Measurements from ENCODE around the gene N4BP3. TPM values are rescaled to one million over a fixed set of nuclear protein-coding genes. Genes with fewer than 3 reads are reported as not detected.

N4BP3 gene
- total RNA-seq, 8 experiments from 2014 or later, result 0.41 to 11.4 (median 7.8) TPM

GRCh38 chr5:178106556-178107239 lies 6.6 kb upstream of the N4BP3 start:
- Histone ChIP-seq H3K4me1 (replicated peaks in 1 of 2) (peaks cover 6 to 10% of the 10 kb centered on the region in 2 donors), H3K27ac (no peak overlapping the region), H3K4me3 (no peak overlapping the region)
- 40 to 100% (median 77%) methylated on average over 1 to 6 of the region's 13 CpGs; no CpG with 5 or more reads in 2 of the 10 experiments for WGBS, 10 experiments
- no peak for ATAC-seq (replicated peaks in 6 of 8)
- in situ Hi-C loops (cut with MboI; ENCODE audit: low pct_unique_long_range_greater_than_20kb in 2 of 9, low sequenced_read_pairs in 9 of 9, unreplicated experiment in 9 of 9), result no loop called here

DNA sequence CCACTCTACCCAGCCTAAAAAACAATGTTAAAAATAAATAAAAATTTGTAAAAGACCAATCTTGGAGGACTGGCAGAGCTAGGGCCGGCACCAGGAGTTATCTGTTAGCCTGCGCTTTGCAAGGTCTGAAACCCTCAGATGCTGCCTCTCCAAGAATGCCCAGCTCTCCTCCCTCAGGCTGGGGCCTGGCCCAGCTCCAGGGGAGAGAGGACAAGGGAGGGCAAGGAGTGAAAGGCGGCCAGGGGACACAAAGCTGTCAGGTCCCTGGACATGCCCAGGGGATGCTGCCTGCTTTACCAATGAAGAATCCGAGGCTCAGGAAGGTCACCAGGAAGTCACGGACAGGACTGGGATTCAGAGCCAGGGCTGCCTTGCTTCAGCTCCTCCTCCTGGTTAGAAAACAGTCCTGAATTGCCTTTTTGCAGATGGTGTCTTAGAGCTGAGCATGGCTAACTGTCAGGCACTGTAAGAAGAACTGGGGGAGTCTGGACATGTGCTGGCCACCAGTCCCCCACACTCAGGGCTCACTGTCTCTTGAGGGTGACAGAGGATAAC lies 5.5 kb upstream of the N4BP3 start:
- WGBS, 10 experiments, result 20 to 100% (median 50%) methylated on average over 1 to 4 of the region's 5 CpGs; no CpG with 5 or more reads in 3 of the 10 experiments
- H3K27ac ChIP-seq, result peak overlapping the region in 1 of 2 donors; percentile 4
- peak; percentile 18 to 71 (median 63) for ATAC-seq (replicated peaks in 6 of 8)
- peaks cover 6 to 10% of the 10 kb centered on the region in 2 donors for H3K4me1 ChIP-seq (replicated peaks in 1 of 2)
- in situ Hi-C loops (cut with MboI; ENCODE audit: low pct_unique_long_range_greater_than_20kb in 2 of 9, low sequenced_read_pairs in 9 of 9, unreplicated experiment in 9 of 9), result no loop called here
- H3K4me3 ChIP-seq, result no peak overlapping the region

GRCh38 chr5:178108446-178108845 lies 4.9 kb upstream of the N4BP3 start:
- ATAC-seq (replicated peaks in 6 of 8), result no peak
- H3K4me1 ChIP-seq (replicated peaks in 1 of 2), result peaks cover 6 to 10% of the 10 kb centered on the region in 2 donors
- 0 to 84% (median 80%) methylated on average over 1 to 3 of the region's 7 CpGs; no CpG with 5 or more reads in 5 of the 10 experiments for WGBS, 10 experiments
- no peak overlapping the region for H3K4me3 ChIP-seq
- in situ Hi-C loops (cut with MboI; ENCODE audit: low pct_unique_long_range_greater_than_20kb in 2 of 9, low sequenced_read_pairs in 9 of 9, unreplicated experiment in 9 of 9), result no loop called here
- H3K27ac ChIP-seq, result no peak overlapping the region

- Histone ChIP-seq H3K4me3 (no peak overlapping the region), H3K4me1 (replicated peaks in 1 of 2) (peaks cover 6 to 10% of the 10 kb centered on the region in 2 donors), H3K27ac (no peak overlapping the region)
- in situ Hi-C loops (cut with MboI; ENCODE audit: low pct_unique_long_range_greater_than_20kb in 2 of 9, low sequenced_read_pairs in 9 of 9, unreplicated experiment in 9 of 9), result no loop called here
- peak in 1 of 8 experiments; percentile 15 for ATAC-seq (replicated peaks in 6 of 8)
These were observed 4.4 kb upstream of the N4BP3 start for GRCh38 chr5:178108966-178109365.

DNA sequence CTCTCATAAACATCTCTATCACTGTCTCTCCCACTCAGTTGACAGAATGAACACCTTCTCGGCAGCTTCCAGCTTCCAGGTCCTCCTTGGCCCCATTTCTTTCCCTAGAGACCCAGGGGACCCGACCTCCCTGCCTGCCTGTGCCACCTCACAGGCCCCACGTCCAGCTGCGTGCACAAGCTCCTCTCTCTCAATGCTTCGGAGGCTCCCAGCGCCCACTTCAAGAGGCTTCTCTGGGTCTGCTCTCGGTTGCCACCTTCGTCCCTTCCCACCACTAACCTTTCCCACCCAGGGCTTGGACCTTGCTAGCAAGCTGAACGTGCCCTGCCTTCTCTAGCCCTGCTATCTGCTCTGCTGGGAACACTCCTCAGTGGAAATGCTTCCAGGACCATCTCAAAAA lies 2.8 kb upstream of the N4BP3 start:
- WGBS, 10 experiments, result 58 to 88% (median 77%) methylated on average over 1 to 6 of the region's 9 CpGs; no CpG with 5 or more reads in 2 of the 10 experiments
- in situ Hi-C loops (cut with MboI; ENCODE audit: low pct_unique_long_range_greater_than_20kb in 2 of 9, low sequenced_read_pairs in 9 of 9, unreplicated experiment in 9 of 9), result no loop called here

DNA sequence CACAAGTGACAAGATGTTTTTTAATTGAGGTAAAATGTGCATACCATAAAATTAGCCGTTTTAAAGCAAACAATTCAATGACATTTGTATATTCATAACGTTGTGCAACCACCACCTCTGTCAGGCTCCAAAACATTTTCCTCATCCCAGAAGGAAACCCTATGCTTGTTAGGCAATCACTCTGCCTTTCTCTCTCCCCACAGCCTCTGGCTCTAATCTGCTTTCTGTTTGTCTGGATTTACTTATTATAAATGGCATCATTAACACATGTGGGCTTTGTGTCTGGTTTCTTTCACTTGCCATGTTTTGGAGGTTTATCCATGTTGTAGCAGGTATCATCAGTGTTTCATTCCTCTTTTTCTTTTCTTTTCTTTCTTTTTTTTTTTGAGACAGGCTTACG lies 1.4 kb upstream of the N4BP3 start:
- in situ Hi-C loops (cut with MboI; ENCODE audit: low pct_unique_long_range_greater_than_20kb in 2 of 9, low sequenced_read_pairs in 9 of 9, unreplicated experiment in 9 of 9), result no loop called here
- Histone ChIP-seq H3K27ac (no peak overlapping the region), H3K4me3 (no peak overlapping the region), H3K4me1 (replicated peaks in 1 of 2) (peaks cover 28 to 30% of the 10 kb centered on the region in 2 donors)
- peak in 3 of 8 experiments; percentile 25 to 38 (median 28) for ATAC-seq (replicated peaks in 6 of 8)
- WGBS, 10 experiments, result 0 to 100% (median 65%) methylated on average over 1 to 3 of the region's 3 CpGs; no CpG with 5 or more reads in 1 of the 10 experiments

More for the DNA sequence above, 2.8 kb upstream of the N4BP3 start:
- Histone ChIP-seq H3K4me1 (replicated peaks in 1 of 2) (peaks cover 16 to 19% of the 10 kb centered on the region in 2 donors), H3K4me3 (no peak overlapping the region), H3K27ac (no peak overlapping the region)
- no peak for ATAC-seq (replicated peaks in 6 of 8)

DNA sequence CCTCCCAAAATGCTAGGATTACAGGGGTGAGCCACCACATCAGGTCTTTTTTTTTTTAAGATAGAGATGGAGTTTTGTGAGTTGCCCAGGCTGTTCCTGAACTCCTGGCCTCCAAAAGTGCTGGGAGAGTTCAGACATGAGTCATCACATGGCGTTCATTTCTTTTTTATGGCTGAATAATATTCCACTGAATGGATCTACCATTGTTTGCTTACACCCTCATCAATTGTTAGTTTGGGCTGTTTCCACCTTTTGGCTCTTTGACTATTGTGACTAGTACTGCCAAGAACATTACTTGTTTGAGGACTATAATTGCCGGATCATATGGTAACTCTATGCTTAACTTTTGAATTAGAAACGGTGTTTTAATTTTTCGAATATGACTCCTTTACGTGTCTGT lies 787 bp upstream of the N4BP3 start:
- WGBS, 10 experiments, result 37 to 76% (median 70%) methylated on average over 1 to 5 of the region's 5 CpGs; no CpG with 5 or more reads in 3 of the 10 experiments
- ATAC-seq (replicated peaks in 6 of 8), result no peak
- H3K4me3 ChIP-seq, result peak overlapping the region in 4 of 5 donors; percentile 54 to 62 (median 58)
- no peak overlapping the region for H3K27ac ChIP-seq
- H3K4me1 ChIP-seq (replicated peaks in 1 of 2), result peaks cover 29 to 34% of the 10 kb centered on the region in 2 donors
- in situ Hi-C loops (cut with MboI; ENCODE audit: low pct_unique_long_range_greater_than_20kb in 2 of 9, low sequenced_read_pairs in 9 of 9, unreplicated experiment in 9 of 9), result no loop called here

GRCh38 chr5:178113841-178114324 lies 551 bp downstream of the N4BP3 start:
- in situ Hi-C loops (cut with MboI; ENCODE audit: low pct_unique_long_range_greater_than_20kb in 2 of 9, low sequenced_read_pairs in 9 of 9, unreplicated experiment in 9 of 9), result no loop called here
- Histone ChIP-seq H3K4me1 (replicated peaks in 1 of 2) (peaks cover 23 to 25% of the 10 kb centered on the region in 2 donors), H3K27ac (peak overlapping the region; percentile 58 to 79), H3K4me3 (peak overlapping the region; percentile 40 to 62 (median 55))
- no CpG with 5 or more reads among the region's 41 CpGs for WGBS, 10 experiments
- ATAC-seq (replicated peaks in 6 of 8), result peak in 6 of 8 experiments; percentile 2 to 22 (median 12)

DNA sequence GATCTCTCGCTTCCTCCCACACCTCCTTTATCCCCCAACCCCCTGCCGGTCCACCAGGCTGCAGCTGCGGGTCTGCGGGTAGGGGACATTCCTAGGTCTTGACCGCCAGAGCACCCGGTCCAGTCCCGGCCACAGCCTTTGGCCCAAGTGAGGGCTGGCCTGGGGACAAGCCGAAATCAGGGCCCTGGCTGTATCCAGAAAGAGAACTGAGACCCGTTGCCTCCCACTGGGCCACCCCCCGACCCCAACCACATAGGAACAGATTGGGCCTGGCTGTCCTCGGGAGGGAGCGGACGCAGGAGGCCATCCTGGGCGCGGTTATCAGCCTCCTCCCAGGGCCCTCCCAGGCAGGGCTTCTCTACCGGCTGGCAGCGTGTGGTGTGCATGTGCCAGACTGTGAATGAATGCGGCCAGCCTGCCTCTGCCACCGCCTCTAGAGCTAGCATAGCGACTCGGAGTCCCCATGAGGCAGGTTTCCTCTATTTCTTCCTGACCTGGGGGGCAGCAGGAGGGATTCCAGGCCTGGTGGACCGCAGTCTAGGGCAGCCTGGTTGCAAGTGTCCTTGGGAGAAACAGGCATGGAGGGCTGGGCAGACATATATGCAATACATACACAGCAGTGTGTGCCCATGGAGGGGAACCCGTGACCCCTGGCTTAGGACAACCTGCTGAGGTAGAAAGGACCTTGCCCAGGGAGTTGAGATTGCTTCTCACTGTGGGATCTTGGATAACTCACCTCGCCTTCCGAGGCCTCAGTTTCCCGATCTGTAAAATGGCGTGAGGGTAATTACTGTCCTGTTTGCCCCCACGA lies 1.2 kb downstream of the N4BP3 start:
- 0 to 20% (median 10%) methylated on average over 1 to 5 of the region's 28 CpGs; no CpG with 5 or more reads in 5 of the 10 experiments for WGBS, 10 experiments
- peak overlapping the region; percentile 58 to 79 for H3K27ac ChIP-seq
- peak overlapping the region; percentile 40 to 62 (median 55) for H3K4me3 ChIP-seq
- H3K4me1 ChIP-seq (replicated peaks in 1 of 2), result peaks cover 23 to 25% of the 10 kb centered on the region in 2 donors
- in situ Hi-C loops (cut with MboI; ENCODE audit: low pct_unique_long_range_greater_than_20kb in 2 of 9, low sequenced_read_pairs in 9 of 9, unreplicated experiment in 9 of 9), result no loop called here
- peak; percentile 3 to 28 (median 14) for ATAC-seq (replicated peaks in 6 of 8)

- WGBS, 10 experiments, result 0 to 100% (median 17%) methylated on average over 1 to 5 of the region's 12 CpGs; no CpG with 5 or more reads in 3 of the 10 experiments
- peak overlapping the region; percentile 40 to 62 (median 55) for H3K4me3 ChIP-seq
- H3K27ac ChIP-seq, result peak overlapping the region; percentile 68 to 79
- in situ Hi-C loops (cut with MboI; ENCODE audit: low pct_unique_long_range_greater_than_20kb in 2 of 9, low sequenced_read_pairs in 9 of 9, unreplicated experiment in 9 of 9), result no loop called here
- peaks cover 23 to 25% of the 10 kb centered on the region in 2 donors for H3K4me1 ChIP-seq (replicated peaks in 1 of 2)
- no peak for ATAC-seq (replicated peaks in 6 of 8)
These were observed 1.9 kb downstream of the N4BP3 start for GRCh38 chr5:178115136-178115813.

- H3K27ac ChIP-seq, result peak overlapping the region; percentile 68 to 79
- WGBS, 10 experiments, result 0 to 40% (median 20%) methylated on average over 1 to 2 of the region's 7 CpGs; no CpG with 5 or more reads in 7 of the 10 experiments
- peaks cover 23 to 25% of the 10 kb centered on the region in 2 donors for H3K4me1 ChIP-seq (replicated peaks in 1 of 2)
- no peak for ATAC-seq (replicated peaks in 6 of 8)
- in situ Hi-C loops (cut with MboI; ENCODE audit: low pct_unique_long_range_greater_than_20kb in 2 of 9, low sequenced_read_pairs in 9 of 9, unreplicated experiment in 9 of 9), result no loop called here
- peak overlapping the region; percentile 10 to 62 (median 55) for H3K4me3 ChIP-seq
These were observed 2.4 kb downstream of the N4BP3 start for GRCh38 chr5:178115814-178116142.

GRCh38 chr5:178116143-178116885 lies 3.0 kb downstream of the N4BP3 start:
- Histone ChIP-seq H3K27ac (peak overlapping the region; percentile 68 to 79), H3K4me1 (replicated peaks in 1 of 2) (peaks cover 23 to 28% of the 10 kb centered on the region in 2 donors), H3K4me3 (peak overlapping the region; percentile 10 to 62 (median 55))
- in situ Hi-C loops (cut with MboI; ENCODE audit: low pct_unique_long_range_greater_than_20kb in 2 of 9, low sequenced_read_pairs in 9 of 9, unreplicated experiment in 9 of 9), result no loop called here
- 45 to 50% methylated on average over 3 to 10 of the region's 22 CpGs; no CpG with 5 or more reads in 8 of the 10 experiments for WGBS, 10 experiments
- ATAC-seq (replicated peaks in 6 of 8), result peak in 5 of 8 experiments; percentile 8 to 43 (median 34)
